SK-N-SH treated with all-trans-retinoic acid at 6 μM for 48 hours (cell line): ENCODE measurements around the gene ATP8A2.

Experiments
- BACH2 ChIP-seq: fragments of 250-450 bp; sonication (Bioruptor Pico); IDR thresholded peaks from 2 replicates; pipeline ENCODE4 v1.9.0; 2021; ENCODE audit warnings: mild to moderate bottlenecking, borderline replicate concordance
- CREB5 ChIP-seq: fragments of 250-450 bp; sonication (Bioruptor Pico); IDR thresholded peaks from 2 replicates; pipeline ENCODE4 v1.5.1; 2020; ENCODE audit warnings: low read depth, mild to moderate bottlenecking, moderate library complexity
- GLIS3 ChIP-seq: fragments of 250-450 bp; sonication (Bioruptor Pico); IDR thresholded peaks from 2 replicates; pipeline ENCODE4 v1.5.0; 2020; ENCODE audit warnings: mild to moderate bottlenecking, moderate library complexity
- POU6F1 ChIP-seq: fragments of 250-450 bp; sonication (Bioruptor Pico); IDR thresholded peaks from 2 replicates; pipeline ENCODE4 v1.8.0; 2021; ENCODE audit warnings: low read depth, mild to moderate bottlenecking, moderate library complexity, borderline replicate concordance
- RARB ChIP-seq: fragments of 250-450 bp; sonication (Bioruptor Pico); IDR thresholded peaks from 2 replicates; pipeline ENCODE4 v1.8.0; 2021; ENCODE audit warnings: mild to moderate bottlenecking, moderate library complexity
- SNAI2 ChIP-seq: fragments of 250-450 bp; sonication (Bioruptor Pico); IDR thresholded peaks from 2 replicates; pipeline ENCODE4 v1.5.0; 2020; ENCODE audit warnings: mild to moderate bottlenecking, moderate library complexity
- TOX ChIP-seq: fragments of 250-450 bp; sonication (Bioruptor Pico); IDR thresholded peaks from 2 replicates; pipeline ENCODE4 v1.8.0; 2021; ENCODE audit warnings: mild to moderate bottlenecking, moderate library complexity, borderline replicate concordance
- TSHZ2 ChIP-seq: fragments of 250-450 bp; sonication (Bioruptor Pico); IDR thresholded peaks from 2 replicates; pipeline ENCODE4 v1.5.0; 2020; ENCODE audit warnings: mild to moderate bottlenecking, moderate library complexity
- ZNF70 ChIP-seq: fragments of 450-650 bp; formaldehyde crosslinking; IDR thresholded peaks from 2 replicates; pipeline ENCODE4 v1.5.0; 2020; ENCODE audit warnings: mild to moderate bottlenecking, moderate library complexity

- TF ChIP-seq POU6F1 (CRISPR knock-in tag) (no peak), ZNF70 (CRISPR knock-in tag) (no peak), TOX (no peak), CREB5 (CRISPR knock-in tag) (no peak), GLIS3 (CRISPR knock-in tag) (no peak), BACH2 (no peak), SNAI2 (CRISPR knock-in tag) (no peak), RARB (CRISPR knock-in tag) (no peak), TSHZ2 (CRISPR knock-in tag) (no peak)
Measured at GRCh38 chr13:25933520-25933919, 561.7 kb downstream of the ATP8A2 start.
